AG09309 (cell line): ENCODE data around the gene DPEP3.

ENCODE experiments used
- DNase-seq: peaks from one replicate; pipeline ENCODE4 v3.0.0-alpha.2; 2010; ENCODE audit warnings: low read depth
- H3K4me3 ChIP-seq: 2 replicates; pipeline ENCODE4 v1.5.1; 2011; ENCODE audit warnings: mild to moderate bottlenecking, low read depth, low read length, moderate library complexity; ENCODE audit not compliant: control insufficient read depth
- TF ChIP-seq, protein P1 (sequence below): IDR thresholded peaks from 2 replicates; pipeline ENCODE4 v1.5.1; 2011; ENCODE audit warnings: mild to moderate bottlenecking, low read depth, low read length, inconsistent platforms; ENCODE audit not compliant: insufficient read depth, control insufficient read depth; ENCODE audit errors: missing control alignments

DPEP3 gene

DNA sequence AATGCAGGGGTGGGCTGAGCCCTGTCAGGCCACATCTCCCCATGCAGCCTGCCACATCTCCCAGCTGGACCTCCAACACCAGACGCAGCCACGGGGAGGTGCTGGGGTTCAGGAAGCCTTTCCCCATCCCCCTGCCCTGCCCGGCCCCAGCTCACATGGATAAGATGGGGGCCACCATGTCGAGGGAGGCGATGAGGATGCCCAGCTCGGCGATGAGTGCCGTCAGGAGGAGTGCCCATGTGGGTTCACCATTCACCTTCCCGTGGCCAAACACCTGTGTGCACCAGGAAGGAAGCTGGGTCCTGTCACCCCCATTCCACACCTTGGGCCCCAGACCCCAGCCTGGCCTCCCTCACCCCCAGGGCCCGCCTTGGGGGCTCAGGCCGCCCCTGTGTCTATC is 30.7 kb downstream of the DPEP3 start:
- TF ChIP-seq, protein P1, sequence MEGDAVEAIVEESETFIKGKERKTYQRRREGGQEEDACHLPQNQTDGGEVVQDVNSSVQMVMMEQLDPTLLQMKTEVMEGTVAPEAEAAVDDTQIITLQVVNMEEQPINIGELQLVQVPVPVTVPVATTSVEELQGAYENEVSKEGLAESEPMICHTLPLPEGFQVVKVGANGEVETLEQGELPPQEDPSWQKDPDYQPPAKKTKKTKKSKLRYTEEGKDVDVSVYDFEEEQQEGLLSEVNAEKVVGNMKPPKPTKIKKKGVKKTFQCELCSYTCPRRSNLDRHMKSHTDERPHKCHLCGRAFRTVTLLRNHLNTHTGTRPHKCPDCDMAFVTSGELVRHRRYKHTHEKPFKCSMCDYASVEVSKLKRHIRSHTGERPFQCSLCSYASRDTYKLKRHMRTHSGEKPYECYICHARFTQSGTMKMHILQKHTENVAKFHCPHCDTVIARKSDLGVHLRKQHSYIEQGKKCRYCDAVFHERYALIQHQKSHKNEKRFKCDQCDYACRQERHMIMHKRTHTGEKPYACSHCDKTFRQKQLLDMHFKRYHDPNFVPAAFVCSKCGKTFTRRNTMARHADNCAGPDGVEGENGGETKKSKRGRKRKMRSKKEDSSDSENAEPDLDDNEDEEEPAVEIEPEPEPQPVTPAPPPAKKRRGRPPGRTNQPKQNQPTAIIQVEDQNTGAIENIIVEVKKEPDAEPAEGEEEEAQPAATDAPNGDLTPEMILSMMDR: no peak
- DNase-seq: no peak
- no peak overlapping the region for H3K4me3 ChIP-seq

DNA sequence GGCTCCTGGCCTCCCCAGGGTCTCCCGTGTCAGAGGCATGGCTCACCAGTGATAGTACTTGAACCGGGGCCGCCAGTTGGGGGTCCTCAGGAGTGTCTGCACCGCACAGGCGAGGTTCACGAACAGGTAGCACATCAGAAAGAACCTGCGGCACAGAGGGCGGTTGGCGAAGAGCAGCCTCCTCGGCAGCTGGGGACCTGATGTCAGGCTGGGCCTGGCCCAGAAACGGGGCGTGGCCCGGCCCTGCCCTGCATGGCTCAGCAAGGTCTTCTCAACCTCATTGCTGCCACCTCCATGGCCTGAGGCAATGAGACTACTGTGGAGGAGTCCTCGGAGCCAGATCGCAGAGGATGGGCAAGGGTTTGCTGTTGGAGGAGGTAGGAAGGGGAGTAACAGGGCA is 32.3 kb downstream of the DPEP3 start:
- no peak for DNase-seq
- H3K4me3 ChIP-seq: no peak overlapping the region
- TF ChIP-seq, protein P1: no peak

DNA sequence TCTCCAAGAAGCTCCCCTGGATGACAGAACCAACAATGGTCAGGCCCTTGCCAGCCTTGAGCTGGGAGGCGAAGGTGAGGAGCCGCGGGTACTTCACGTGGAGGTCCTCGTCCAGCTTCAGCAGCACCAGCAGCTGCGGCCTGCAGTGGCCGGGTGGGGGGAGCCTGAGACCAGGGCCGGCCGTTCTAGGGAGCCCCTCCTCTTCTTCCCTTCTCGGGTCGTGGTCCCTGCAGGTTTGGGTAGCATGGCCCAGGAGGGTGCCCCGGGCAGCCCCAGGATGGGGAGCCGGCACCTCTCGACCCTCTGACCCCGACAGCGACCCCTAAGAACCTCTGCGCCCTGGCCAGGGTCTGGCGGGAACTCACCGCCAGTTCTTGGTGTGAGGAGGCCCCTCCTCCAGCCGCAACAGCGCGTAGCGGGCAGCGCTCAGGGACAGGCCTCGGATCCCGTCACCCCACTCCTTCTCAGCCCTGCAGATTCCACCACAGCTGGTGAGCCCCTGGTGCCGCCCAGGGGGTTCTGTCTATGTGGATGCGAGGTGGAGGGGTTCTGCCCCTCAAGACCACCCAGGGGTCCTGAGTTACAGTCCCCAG is 33.2 kb downstream of the DPEP3 start:
- DNase-seq: no peak
- no peak overlapping the region for H3K4me3 ChIP-seq
- TF ChIP-seq, protein P1: no peak

DNA sequence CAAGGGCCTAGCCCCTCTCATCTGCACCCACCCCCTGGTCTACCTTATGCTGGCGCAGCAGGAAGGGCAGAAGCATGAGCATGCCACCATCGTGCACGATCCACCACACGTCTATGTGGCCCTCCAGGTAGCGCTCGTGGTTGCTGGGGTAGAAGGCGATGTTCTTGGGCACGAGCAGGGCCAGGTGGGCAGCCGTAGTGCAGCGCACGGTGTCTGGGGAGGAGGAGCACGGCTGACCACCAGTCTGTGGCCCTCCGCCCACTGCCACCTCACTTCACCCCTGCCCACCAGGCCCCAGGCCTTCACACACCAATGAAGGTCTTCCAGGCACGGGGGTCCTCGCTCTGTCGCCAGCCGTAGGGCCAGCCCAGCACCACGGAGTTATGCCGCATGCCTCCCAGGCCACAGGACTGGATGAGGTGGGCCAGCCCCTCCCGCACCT is 34.1 kb downstream of the DPEP3 start:
- no peak for DNase-seq

DNA sequence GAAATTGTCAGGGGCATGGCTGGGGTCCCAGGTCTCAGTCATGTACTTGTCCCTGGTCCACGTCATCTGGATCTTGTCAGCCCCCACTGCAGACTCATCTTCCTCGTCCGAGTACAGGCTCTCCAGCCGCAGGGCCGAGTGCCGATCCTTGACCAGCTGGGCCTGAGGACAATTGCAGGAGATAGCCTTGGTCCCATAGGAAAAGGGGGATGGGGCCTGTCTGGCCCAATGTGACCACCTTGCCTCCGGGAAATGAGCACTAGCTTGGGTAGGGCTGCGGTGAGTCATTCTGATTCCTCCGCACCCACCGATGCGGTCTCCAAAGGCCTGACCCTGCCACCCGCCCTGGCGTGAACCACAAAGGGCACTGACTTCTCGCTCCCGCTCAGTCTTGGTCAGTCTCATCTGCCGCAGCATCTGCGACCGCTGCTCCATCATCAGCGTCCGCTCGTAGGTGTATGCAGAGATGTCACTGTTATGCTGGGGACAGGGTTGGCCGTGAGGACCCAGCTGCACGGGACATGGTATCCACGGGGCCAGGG is 34.8 kb downstream of the DPEP3 start:
- DNase-seq: no peak
- TF ChIP-seq, protein P1: no peak
- no peak overlapping the region for H3K4me3 ChIP-seq

More for the DNA sequence above, 34.1 kb downstream of the DPEP3 start:
- H3K4me3 ChIP-seq: no peak overlapping the region
- TF ChIP-seq, protein P1: no peak

DNA sequence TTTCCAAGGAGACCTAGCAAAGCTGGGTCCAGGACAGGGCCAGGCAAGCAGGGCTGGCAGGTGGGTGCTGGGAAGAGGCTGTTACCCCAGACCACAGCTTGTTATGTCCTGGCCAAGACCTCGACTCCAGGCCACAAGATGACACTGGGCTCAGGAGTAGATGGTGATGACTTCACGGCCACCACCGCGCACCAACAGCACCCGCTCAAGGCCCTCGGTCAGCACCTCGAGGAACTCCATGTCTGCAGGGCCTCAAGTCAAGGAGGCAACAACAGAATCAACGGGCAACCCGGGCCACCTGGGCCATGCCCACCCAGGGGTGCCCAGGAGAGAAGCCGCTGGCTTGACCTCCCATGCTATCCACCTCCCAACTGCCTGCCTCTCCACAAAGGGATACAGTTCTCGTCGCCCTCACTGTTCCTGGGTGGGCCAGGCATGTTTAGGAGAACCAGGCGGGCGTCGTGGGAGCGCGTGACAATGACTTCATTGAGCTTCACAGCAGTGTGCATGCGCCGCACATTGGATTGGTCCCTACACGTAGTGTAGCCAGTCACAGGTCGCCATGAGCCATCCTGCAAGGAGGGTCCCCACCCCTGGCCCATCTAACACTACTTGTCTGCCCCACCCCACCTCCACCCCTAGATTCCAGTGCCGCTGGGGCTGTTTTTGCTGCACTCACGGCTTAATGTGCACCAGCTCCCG is 35.5 kb downstream of the DPEP3 start:
- no peak overlapping the region for H3K4me3 ChIP-seq
- DNase-seq: no peak
- TF ChIP-seq, protein P1: no peak
